SJCRH30 (cell line): ENCODE results near the gene LAMB4. TPM values are rescaled to one million over a fixed set of nuclear protein-coding genes. Genes with fewer than 3 reads are reported as not detected.
A peak's percentile ranks its signal among the peaks of the same experiment; 100 is the strongest.

ENCODE experiments used
- DNase-seq, 2 experiments: peaks; one replicate each; pipeline ENCODE4 v3.0.0-alpha.2; 2015 to 2020
- H3K27ac ChIP-seq: fragments of 250-450 bp; sonication (Bioruptor Pico); 2 replicates; pipeline ENCODE4 v1.5.1; 2020; ENCODE audit warnings: mild to moderate bottlenecking, moderate library complexity
- H3K27me3 ChIP-seq: fragments of 250-450 bp; sonication (Bioruptor Pico); 2 replicates; pipeline ENCODE4 v1.5.1; 2020; ENCODE audit warnings: mild to moderate bottlenecking, moderate library complexity
- H3K36me3 ChIP-seq: fragments of 250-450 bp; sonication (Bioruptor Pico); 2 replicates; pipeline ENCODE4 v1.5.1; 2020; ENCODE audit warnings: mild to moderate bottlenecking, moderate library complexity
- H3K4me1 ChIP-seq: fragments of 250-450 bp; sonication (Bioruptor Pico); 2 replicates; pipeline ENCODE4 v1.5.1; 2020; ENCODE audit warnings: mild to moderate bottlenecking, moderate library complexity
- H3K4me3 ChIP-seq: fragments of 250-450 bp; sonication (Bioruptor Pico); 2 replicates; pipeline ENCODE4 v1.5.1; 2020; ENCODE audit warnings: mild to moderate bottlenecking, moderate library complexity
- H3K9me3 ChIP-seq: fragments of 250-450 bp; sonication (Bioruptor Pico); replicated peaks from 2 replicates; pipeline ENCODE4 v1.5.1; 2020; ENCODE audit warnings: mild to moderate bottlenecking, moderate library complexity
- total RNA-seq: library from RNA; depleted of rRNA; stranded (reverse); fragments of >200 nt; shearing (Covaris generic); gene quantifications from 2 replicates; pipeline ENCODE4 v1.2.3, GENCODE V29; 2014

The LAMB4 gene
- total RNA-seq, 1 experiment from 2014 or later = not detected

DNA sequence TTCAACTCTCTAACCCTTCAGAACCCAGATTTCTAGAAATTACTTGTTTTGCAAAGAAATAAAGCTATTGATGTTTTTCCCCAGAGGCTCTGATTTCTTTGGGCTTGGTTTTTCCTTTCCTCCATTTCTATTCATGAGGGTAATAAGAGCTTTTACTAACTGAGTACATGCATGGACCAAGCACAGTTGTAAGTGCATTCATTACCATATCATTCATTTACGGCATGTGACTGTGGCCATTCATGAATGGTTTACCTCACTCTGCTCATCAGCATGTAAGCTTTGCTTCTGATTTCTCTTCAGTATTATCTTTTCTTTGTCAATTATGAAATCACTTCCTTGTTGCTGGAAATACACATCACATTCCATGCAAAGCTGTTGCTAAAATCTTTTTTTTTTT, 42.4 kb downstream of the LAMB4 start:
- no peak for DNase-seq
- no peaks in the 10 kb centered on the region for H3K36me3 ChIP-seq

DNA sequence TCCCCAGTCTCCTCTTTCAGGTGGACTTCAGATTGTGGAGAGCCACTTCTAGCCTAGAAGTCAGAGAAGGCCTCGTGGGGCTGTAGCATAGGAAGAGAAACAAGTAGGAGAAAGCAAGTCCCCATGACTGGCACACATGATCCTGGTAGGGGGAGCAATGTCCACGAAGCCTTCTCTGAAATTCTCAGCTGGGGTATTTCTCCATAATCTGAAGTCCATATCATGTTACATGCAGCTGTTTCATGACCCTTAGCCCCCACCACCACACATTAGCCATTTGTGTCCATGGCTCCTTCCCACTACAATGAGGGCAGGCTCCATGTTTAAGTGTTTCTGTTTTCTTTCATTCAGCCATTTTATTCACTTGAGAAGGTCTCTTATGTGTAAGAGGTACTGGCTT, 43.2 kb downstream of the LAMB4 start:
- peak overlapping the region; percentile 63 for H3K27ac ChIP-seq
- no peaks in the 10 kb centered on the region for H3K9me3 ChIP-seq
- H3K4me1 ChIP-seq = peaks cover 24% of the 10 kb centered on the region
- no peaks in the 10 kb centered on the region for H3K36me3 ChIP-seq
- peak; percentile 78 to 89 for DNase-seq
- no peak overlapping the region for H3K4me3 ChIP-seq
- no peaks in the 10 kb centered on the region for H3K27me3 ChIP-seq

More for the DNA sequence above, 42.4 kb downstream of the LAMB4 start:
- H3K27me3 ChIP-seq = no peaks in the 10 kb centered on the region
- H3K27ac ChIP-seq = peak overlapping the region; percentile 63; the same call in 1 of the 2 replicates
- H3K4me1 ChIP-seq = peaks cover 20% of the 10 kb centered on the region
- H3K4me3 ChIP-seq = no peak overlapping the region
- no peaks in the 10 kb centered on the region for H3K9me3 ChIP-seq

DNA sequence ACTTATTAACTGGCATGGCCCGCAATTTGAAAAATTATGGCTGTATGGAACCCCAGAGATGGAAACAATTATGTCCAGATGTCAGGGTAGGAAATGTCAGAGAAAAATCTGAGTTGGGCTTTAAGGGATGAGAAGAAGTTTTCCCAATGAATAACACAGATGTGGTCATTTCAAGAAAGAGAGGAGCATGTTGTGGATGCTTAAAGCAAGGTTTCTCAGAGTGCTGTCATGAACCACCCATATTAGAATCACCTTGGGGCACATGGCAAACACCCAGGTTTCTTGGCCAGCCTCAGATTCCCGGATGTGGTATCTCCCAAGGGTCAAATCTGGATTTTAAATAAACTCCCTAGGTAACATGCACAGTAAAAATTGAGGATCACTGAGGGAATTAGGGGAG, 43.6 kb downstream of the LAMB4 start:
- no peaks in the 10 kb centered on the region for H3K36me3 ChIP-seq
- H3K4me3 ChIP-seq = no peak overlapping the region
- H3K27me3 ChIP-seq = no peaks in the 10 kb centered on the region
- H3K27ac ChIP-seq = peak overlapping the region; percentile 63
- DNase-seq = no peak
- H3K9me3 ChIP-seq = no peaks in the 10 kb centered on the region
- peaks cover 24% of the 10 kb centered on the region for H3K4me1 ChIP-seq

DNA sequence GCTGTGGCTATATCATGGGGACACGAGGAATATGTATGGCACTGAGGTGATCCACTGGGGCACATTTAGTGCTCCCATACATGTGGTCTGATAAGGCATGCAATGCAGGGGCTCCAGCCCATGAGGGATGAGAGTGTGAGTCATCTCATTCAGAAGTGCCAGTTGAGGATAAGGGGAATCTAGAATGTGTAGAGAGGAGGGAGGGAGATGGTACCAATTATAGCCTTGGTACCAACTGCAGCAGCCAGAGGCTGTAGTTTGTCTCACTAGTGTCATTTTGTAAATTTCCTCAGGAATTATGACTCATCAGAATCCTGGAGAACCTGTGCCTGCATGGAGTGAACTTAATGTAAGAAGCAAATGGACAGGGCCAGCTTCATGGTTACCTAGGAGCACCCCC, 46.2 kb downstream of the LAMB4 start:
- H3K27ac ChIP-seq = no peak overlapping the region
- H3K27me3 ChIP-seq = no peaks in the 10 kb centered on the region
- no peaks in the 10 kb centered on the region for H3K9me3 ChIP-seq
- DNase-seq = no peak
- H3K4me1 ChIP-seq = peaks cover 26% of the 10 kb centered on the region
- H3K36me3 ChIP-seq = no peaks in the 10 kb centered on the region
- H3K4me3 ChIP-seq = no peak overlapping the region

DNA sequence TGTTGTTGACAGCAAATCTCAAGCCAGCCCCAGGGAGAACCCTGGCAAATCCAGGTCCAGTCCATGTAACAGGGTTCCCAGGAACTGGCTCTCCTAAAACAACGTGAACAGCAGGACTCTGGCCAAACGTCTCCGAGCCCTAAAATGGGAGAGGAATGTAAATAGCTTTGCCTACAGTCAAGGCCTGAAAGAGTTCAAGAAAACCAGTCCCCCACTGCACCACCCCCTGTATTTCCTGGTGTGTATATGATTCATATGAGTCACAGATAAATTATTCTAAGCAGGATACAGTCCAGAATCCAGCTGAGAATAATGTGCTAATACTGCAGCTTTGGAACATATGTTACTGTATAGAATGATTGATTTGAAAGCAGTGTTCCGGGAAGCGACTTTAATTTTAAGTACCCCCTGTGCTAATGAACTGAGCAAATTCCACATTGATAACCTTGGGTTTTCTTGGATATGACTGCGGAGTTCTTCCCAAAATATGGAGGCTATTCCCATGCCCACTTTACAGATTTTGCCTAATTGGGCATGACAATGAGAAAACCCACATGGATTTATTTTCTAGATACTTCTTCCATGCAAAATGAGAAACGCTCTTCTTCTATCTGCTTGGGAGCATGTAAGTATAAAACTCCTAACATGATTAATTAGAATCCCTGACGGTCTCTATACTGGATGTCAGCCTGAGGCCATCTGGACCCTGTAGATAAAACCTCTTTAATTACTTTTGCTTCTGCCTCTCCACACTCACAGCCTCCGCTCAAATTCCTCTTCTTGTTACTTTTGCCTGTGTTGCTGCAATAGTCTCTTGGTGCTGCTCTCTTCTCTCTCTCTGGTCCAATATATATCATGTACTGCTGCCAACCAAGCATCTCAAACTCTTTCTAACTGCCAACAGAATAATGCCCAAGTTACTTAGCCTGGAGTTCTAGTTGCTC, 50.2 kb downstream of the LAMB4 start:
- no peak for DNase-seq
- Histone ChIP-seq H3K27me3 (no peaks in the 10 kb centered on the region), H3K9me3 (no peaks in the 10 kb centered on the region), H3K27ac (no peak overlapping the region), H3K36me3 (no peaks in the 10 kb centered on the region), H3K4me3 (no peak overlapping the region), H3K4me1 (peaks cover 11% of the 10 kb centered on the region)

DNA sequence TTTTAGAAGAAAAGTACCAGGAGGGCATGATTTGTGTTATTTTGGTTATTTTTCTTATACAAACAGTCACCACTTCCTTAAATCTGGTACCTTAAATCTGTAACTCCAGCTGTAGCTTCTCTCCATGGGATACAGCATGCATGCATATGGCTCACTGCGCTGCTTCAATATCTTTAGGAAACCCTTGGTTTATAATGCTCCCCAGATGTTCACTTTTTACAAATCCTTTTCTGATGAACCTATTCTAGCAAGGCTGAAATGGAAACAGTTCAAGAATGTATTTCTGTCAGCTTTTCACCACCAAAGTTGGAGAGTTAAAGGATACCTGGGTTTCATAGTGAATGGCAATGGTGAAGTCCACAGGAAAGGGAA, 50.9 kb downstream of the LAMB4 start:
- no peaks in the 10 kb centered on the region for H3K36me3 ChIP-seq
- H3K4me1 ChIP-seq = peaks cover 11% of the 10 kb centered on the region
- DNase-seq = no peak
- no peak overlapping the region for H3K4me3 ChIP-seq
- H3K27ac ChIP-seq = no peak overlapping the region
- no peaks in the 10 kb centered on the region for H3K27me3 ChIP-seq
- no peaks in the 10 kb centered on the region for H3K9me3 ChIP-seq

DNA sequence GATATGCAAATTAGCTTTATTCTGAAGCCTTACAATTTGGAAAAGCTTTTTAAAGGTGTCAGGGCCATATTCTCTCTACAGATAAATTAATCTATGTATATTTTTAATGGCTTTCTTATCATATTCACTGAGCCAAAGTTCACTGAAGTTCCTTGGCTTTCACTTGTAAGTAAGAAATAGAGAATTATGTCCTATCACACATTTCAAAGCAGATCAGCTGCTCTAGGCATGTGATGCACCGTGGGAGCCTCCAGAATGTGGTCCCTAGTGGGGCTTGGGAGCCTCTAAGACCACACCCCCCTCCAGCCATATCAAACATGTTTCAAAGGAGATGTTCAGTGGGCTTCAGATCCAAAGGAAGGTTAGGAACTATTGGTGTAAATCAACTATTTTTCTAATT, 51.5 kb downstream of the LAMB4 start:
- Histone ChIP-seq H3K4me1 (peaks cover 11% of the 10 kb centered on the region), H3K27me3 (no peaks in the 10 kb centered on the region), H3K4me3 (no peak overlapping the region), H3K36me3 (no peaks in the 10 kb centered on the region), H3K27ac (no peak overlapping the region), H3K9me3 (no peaks in the 10 kb centered on the region)
- DNase-seq = no peak

DNA sequence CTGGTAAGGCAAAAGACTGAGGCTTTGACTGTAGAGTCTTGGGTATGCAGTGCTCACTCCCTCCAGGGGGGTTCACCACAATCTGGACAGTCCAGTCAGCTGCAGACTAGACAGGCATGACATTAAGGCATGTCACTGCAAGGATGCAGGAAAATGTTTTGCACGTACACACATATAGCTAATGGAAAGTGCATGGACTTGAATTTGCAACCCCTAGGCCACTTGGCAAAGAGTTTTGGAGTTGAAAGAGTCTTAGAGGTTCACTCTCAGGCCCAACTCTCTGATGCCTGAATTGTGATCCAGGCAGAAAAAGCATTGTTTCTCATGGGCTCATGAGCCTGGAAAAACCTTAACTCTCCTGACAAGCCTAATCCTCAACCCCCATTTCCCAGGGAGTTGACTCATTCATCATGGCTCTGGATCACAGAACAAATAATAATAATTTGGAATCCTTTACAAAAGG, 51.9 kb downstream of the LAMB4 start:
- peaks cover 11% of the 10 kb centered on the region for H3K4me1 ChIP-seq
- DNase-seq = no peak
- H3K9me3 ChIP-seq = no peaks in the 10 kb centered on the region
- H3K4me3 ChIP-seq = no peak overlapping the region
- no peak overlapping the region for H3K27ac ChIP-seq
- H3K27me3 ChIP-seq = no peaks in the 10 kb centered on the region
- no peaks in the 10 kb centered on the region for H3K36me3 ChIP-seq

DNA sequence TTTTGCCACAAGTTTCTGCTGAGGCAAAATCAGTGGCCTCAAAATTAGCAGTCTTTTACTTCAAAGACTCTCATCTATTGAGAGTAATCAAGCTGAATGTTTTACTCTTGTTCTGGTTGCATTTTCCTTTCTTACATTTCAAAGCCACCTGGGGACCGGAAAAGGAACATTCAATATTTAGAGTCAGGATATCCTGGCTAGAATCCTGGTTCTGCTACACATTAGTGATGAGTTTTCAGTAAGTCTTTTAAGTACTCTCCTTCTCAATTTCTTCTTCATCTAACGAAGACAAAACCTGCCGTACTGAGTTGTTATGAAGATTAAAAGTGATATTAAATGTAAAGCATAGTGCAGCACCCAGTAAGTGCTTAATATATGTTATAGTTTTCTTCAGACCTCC, 52.5 kb downstream of the LAMB4 start:
- Histone ChIP-seq H3K4me1 (peaks cover 5% of the 10 kb centered on the region), H3K9me3 (no peaks in the 10 kb centered on the region), H3K36me3 (no peaks in the 10 kb centered on the region), H3K4me3 (no peak overlapping the region), H3K27ac (no peak overlapping the region), H3K27me3 (no peaks in the 10 kb centered on the region)
- no peak for DNase-seq

DNA sequence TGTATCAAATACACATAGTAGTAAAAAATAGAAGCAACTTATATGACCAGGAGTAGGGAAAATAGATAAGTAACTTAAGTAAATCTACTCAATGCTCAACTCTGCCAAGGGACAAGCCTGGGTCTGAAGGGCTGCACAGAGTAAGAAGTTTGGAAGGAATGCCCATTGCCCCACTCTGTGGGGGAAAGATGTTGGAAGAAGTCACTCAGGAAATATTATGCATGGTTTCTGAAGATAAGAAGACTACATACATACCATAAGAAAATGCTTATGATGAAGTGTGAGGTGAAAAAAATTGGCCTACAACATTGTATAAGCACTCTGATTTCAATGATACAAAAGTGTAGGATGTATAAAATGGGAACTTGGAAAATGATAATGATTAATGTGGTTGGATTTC, 54.0 kb downstream of the LAMB4 start:
- no peaks in the 10 kb centered on the region for H3K9me3 ChIP-seq
- no peak for DNase-seq
- H3K4me1 ChIP-seq = peaks cover 5% of the 10 kb centered on the region; the same call in 1 of the 2 replicates
- H3K27me3 ChIP-seq = no peaks in the 10 kb centered on the region
- H3K27ac ChIP-seq = no peak overlapping the region
- no peak overlapping the region for H3K4me3 ChIP-seq
- no peaks in the 10 kb centered on the region for H3K36me3 ChIP-seq

DNA sequence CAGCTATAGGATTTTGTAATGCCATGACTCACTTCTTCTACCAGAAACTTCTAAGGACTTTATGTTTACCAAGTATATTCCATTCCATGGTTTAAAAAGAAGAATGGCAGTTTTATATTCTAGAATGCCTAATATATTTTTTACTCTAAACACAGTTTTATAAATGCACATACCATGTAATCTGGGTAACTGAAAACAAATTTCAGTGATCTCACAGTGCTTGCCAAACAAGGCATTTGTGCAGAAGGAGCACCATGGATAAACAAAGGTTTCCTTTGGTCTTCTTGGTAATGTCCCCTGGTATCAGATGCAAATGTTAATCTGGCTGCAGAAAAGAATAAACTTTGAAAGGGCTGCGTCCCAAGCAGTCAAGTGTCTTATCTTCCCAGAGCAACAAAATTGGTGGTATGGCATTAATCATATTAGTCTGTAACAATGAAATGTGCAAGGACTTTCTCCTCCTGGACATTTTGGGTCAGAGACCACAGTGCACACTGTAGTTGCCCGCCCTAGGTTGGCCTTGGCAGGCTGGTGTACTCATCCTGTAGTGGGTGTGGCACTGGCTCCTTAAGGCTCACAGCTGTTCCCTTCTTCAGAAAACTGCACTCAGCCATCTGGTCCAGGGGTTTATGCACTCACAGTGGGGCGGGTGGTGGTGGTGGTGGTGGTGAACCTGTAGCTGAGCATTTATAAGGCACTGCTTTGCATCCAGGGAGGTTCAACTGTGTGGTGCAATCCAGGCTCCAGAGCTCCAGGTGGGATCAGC, 56.7 kb downstream of the LAMB4 start:
- H3K4me3 ChIP-seq = no peak overlapping the region
- H3K27ac ChIP-seq = no peak overlapping the region
- peaks cover 3% of the 10 kb centered on the region; the same call in 1 of the 2 replicates for H3K4me1 ChIP-seq
- peak; percentile 15 to 33 for DNase-seq
- H3K27me3 ChIP-seq = no peaks in the 10 kb centered on the region
- H3K36me3 ChIP-seq = no peaks in the 10 kb centered on the region
- H3K9me3 ChIP-seq = no peaks in the 10 kb centered on the region

DNA sequence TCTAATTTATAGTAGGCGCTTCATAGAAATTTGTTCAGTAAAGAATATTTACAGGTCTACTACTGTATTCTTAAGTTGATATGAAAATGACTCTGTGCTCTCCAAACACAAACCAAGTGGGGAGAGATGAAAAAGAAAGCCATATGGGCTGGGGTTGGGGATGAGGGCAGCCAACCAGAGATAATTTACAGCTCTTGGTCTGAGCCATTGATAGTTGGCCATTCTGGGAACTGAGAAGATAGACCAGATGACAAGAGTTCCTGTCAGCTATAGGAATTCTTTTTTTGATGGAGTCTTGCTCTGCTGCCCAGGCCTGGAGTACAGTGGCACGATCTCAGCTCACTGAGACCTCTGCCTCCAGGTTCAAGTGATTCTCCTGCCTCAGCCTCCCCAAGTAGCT, 57.4 kb downstream of the LAMB4 start:
- no peak for DNase-seq
- no peaks in the 10 kb centered on the region for H3K36me3 ChIP-seq
- H3K4me3 ChIP-seq = no peak overlapping the region
- H3K27ac ChIP-seq = no peak overlapping the region
- no peaks in the 10 kb centered on the region for H3K9me3 ChIP-seq
- H3K27me3 ChIP-seq = no peaks in the 10 kb centered on the region
- H3K4me1 ChIP-seq = peaks cover 9% of the 10 kb centered on the region

DNA sequence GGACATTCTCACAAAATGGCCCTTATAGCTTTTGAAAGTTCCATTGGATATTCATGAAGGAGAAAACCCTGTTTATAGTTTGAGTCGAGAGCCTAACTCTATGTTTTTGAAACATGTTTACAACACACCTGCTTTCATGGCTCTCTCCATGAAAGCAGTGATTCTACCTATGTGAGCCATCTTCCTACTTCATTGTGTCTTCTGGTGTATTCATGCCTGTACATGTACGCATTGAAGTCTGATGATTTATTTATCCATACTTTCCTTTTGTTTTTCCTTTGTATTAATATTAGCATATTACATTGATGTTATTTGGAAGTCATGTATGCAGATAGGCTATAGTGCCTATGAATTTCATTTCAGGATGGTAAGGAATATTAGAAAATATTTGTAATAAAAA, 58.0 kb downstream of the LAMB4 start:
- no peaks in the 10 kb centered on the region for H3K9me3 ChIP-seq
- H3K27me3 ChIP-seq = no peaks in the 10 kb centered on the region
- no peak for DNase-seq

DNA sequence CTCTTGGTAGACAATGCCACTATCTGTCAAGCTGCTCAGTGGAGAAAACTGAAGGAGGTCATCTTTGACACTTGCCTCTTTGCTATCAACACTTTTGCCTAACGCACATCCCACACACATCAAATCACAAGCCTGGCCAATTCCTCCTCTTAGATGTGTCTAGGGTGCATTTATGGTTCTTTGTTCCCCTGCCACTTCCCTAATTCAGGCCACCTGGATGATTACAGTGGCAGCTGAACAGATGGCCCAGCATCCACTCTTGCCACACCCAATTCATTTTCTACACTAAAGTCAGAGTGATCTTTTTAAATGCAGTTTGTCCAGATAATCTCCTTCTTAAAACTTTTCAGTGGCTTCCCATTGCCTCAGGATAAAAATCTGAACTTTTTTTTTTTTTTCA, 58.6 kb downstream of the LAMB4 start:
- Histone ChIP-seq H3K36me3 (no peaks in the 10 kb centered on the region), H3K4me1 (peaks cover 12% of the 10 kb centered on the region), H3K4me3 (no peak overlapping the region), H3K27me3 (no peaks in the 10 kb centered on the region), H3K9me3 (no peaks in the 10 kb centered on the region), H3K27ac (no peak overlapping the region)
- no peak for DNase-seq

More for the DNA sequence above, 58.0 kb downstream of the LAMB4 start:
- Histone ChIP-seq H3K4me1 (peaks cover 12% of the 10 kb centered on the region), H3K27ac (no peak overlapping the region), H3K4me3 (no peak overlapping the region), H3K36me3 (no peaks in the 10 kb centered on the region)

DNA sequence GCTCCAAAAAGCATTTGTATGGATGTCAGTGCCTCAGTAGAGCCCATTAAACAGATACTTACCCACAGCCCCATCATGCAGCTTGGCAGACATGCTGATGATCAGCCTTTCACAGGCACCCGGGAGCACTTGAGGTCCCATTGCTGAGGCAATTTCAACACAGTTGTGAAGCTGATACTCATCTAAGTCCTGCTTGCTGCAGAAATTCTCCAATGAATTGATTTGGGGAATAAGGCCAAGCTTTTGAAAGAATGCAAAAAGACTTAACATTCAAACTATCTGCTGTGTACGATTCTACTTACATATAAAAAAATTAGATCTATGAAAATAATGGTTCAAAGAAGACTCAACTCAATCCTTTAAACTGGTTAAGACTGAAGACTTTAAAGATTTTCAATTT, 60.5 kb downstream of the LAMB4 start:
- no peaks in the 10 kb centered on the region for H3K27me3 ChIP-seq
- H3K4me1 ChIP-seq = peaks cover 12% of the 10 kb centered on the region
- no peaks in the 10 kb centered on the region for H3K36me3 ChIP-seq
- H3K27ac ChIP-seq = no peak overlapping the region
- DNase-seq = no peak
- H3K4me3 ChIP-seq = no peak overlapping the region
- H3K9me3 ChIP-seq = no peaks in the 10 kb centered on the region
